Right ventricle myocardium inferior (tissue), 1 donor: Measurements from ENCODE around the gene SLC25A17. TPM values are rescaled to one million over a fixed set of nuclear protein-coding genes. Genes with fewer than 3 reads are reported as not detected.
A peak's percentile ranks its signal among the peaks of the same experiment; 100 is the strongest.
"Not testable (repeated sequence)": the region's sequence is repeated elsewhere in the genome, so short reads cannot be mapped to it uniquely, and the experiment has no call there.

Source experiments
- ATAC-seq: fragments of 200-7000 bp; cut with Tn5 transposase; one replicate; pipeline ENCODE4 v1.9.1; 2020; ENCODE audit warnings: mild to moderate bottlenecking, moderate library complexity
- DNase-seq: peaks from one replicate; pipeline ENCODE4 v3.0.0; 2021; ENCODE audit errors: missing footprints
- intact Hi-C: fragments of 100-400 bp; cut with DNase I; formaldehyde crosslinking; loops from one replicate; pipeline ENCODE4 v1.11.0; 2022
- microRNA-seq: library from miRNA; unstranded; fragments of <30 nt; microRNA quantifications from one replicate; pipeline ENCODE4 v1.2.0, GENCODE V29; 2020
- total RNA-seq: library from RNA; stranded (reverse); fragmentation: NEBNext Ultra II Directional; extraction: Animal tissue kit (Norgen Biotek cat#: 25700); gene quantifications from one replicate; pipeline ENCODE4 v1.2.1, GENCODE V29; 2021
- donor health status: DM: no; HTN: yes; CAD: no; lungs with severe emphysema.

Gene SLC25A17
- total RNA-seq, 1 donor from 2014 or later: 3.1 TPM

DNA sequence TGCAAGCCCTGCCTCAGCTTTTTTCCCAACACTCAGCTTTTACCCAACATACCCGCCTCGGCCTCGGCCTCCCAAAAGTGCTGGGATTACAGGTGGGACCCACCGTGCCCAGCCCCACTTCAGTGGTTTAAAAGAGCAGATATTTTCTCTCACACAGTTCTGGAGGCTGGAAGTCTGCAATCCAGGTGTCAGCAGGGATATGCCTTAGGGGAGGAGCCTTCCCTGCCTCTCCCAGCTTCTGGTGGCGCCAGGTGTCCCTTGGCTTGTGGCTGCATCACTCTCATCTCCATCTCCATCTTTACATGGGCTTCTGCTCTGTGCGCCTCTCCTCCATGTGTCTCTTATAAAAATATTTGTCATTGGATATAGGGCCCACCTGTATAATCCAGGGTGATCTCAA, 89.9 kb downstream of the SLC25A17 start:
- intact Hi-C loops: no loop called here
- ATAC-seq (no peak), DNase-seq (no peak)

GRCh38 chr22:40728731-40729189, 90.4 kb downstream of the SLC25A17 start:
- no peak for ATAC-seq
- DNase-seq: no peak
- intact Hi-C loops: no loop called here

DNA sequence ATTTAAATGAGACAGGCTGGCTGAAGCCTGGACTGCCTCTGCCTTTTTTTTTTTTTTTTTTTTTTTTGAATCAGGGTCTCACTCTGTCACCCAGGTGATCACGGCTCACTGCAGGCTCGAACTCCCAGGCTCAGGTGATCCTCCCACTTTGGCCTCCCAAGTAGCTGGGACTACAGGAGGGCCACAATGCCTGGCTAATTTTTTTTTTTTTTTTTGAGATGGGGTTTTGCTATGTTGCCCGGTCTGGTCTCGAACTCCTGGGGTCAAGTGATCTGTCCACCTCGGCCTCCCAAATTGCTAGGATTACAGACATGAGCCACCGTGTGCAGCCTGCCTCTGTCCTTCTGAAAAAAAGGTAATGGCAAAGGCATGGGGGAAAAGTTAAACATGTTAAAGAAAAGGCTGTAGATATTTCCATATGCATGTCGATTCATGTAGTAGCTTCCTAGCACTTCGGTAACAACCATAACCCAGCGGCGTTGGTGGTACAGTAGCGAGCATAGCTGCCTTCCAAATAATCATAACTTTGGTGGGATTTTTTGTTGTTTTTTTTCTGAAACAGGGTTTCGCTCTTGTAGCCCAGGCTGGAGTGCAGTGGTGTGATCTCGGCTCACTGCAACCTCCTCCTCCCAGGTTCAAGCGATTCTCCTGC, 91.1 kb downstream of the SLC25A17 start:
- intact Hi-C loops: no loop called here
- no peak for ATAC-seq
- no peak for DNase-seq

DNA sequence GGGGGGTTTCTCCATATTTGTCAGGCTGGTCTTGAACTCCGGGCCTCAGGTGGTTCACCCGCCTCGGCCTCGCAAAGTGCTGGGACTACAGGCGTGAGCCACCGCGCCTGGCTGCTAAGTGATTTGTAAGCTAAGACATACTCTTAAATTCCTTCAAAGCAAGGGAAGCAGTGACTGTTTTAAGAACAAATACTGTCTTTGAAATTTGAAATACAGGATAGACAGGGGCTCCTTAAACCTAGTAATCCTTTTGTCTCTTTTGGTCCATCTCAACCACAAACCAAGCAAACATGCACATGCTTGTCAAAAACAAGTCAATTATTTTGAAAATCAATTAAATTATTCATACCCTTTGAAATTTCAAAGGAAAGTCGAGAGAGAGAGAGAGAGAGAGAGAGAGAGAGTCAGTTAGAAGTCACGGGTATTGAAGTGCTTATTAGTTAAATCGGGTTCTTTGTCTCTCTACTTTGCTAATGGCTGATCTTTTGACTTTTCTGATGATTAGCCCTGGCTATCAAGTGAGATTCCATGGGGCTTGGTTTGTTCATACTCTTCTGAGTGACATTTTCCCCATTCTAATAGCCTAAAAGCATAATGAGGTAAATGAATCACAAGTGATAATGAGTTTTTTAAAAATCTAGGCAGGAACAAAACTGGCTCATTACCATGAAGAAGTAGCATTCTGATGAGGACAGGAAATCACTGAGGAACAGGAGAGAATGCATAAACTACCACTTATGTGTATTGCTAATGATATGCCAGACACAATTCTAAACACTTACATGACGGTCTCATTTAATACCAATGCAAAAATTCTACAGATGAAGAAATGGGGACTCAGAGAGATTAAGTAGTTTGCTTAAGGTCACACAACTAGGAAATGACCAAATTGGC, 91.8 kb downstream of the SLC25A17 start:
- DNase-seq: no peak
- intact Hi-C loops: no loop called here
- no peak for ATAC-seq

- DNase-seq (no peak), ATAC-seq (peak; percentile 42)
Measured at GRCh38 chr22:40726514-40726913, 92.6 kb downstream of the SLC25A17 start.

GRCh38 chr22:40723396-40723933, 95.7 kb downstream of the SLC25A17 start:
- no peak for ATAC-seq
- no peak for DNase-seq
- intact Hi-C loops: no loop called here

More at GRCh38 chr22:40726514-40726913, 92.6 kb downstream of the SLC25A17 start:
- intact Hi-C loops: no loop called here

DNA sequence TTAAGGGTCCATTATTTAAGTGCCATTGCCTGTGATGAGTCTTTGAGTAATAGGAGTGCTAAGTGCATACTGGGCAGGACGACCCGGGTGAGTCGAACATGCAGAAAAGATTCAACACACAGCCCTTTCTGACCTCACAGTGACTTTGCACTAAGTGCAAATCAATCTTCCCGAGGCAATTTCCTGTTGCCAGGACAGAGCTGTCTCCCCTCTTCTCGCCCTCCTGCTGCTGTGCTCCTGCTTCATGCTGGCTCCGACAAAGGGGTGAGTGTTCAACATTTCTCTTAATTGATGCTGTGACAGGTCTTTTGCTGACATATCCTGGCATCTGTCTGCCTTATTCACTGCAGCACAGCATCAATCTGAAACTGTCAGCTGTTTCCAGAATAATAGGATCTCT, 97.9 kb downstream of the SLC25A17 start:
- intact Hi-C loops: no loop called here
- ATAC-seq (no peak), DNase-seq (no peak)

DNA sequence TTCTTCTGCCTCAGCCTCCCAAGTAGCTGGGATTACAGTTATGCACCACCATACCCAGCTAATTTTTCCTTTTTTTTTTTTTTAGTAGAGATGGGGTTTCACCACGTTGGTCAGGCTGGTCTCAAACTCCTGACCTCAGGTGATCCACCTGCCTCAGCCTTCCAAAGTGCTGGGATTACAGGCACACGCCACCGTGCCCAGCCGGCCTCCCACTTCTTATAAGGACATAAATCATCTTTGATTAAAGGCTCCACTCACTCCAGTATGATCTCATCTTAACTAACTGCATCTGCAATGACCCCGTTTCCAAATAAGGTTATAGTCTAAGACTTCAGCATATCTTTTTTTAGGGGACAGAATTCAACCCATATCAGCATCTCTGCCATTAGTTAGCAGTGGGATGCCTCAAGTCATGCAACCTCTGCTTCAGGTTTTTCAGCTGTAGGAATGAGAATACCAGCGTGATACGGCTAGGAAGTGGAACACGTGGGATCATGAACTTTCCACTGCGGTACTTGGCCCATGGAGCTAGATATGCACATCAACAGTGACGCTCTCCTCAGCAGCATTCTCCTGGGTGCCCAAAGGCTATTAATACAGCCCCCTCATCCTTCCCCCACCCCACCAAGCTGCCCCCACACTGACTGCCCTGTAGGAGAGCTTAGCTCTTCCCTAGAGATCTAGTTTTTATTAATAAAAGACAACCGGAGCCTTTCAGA, 98.4 kb downstream of the SLC25A17 start:
- DNase-seq: no peak
- intact Hi-C loops: no loop called here
- ATAC-seq: no peak

DNA sequence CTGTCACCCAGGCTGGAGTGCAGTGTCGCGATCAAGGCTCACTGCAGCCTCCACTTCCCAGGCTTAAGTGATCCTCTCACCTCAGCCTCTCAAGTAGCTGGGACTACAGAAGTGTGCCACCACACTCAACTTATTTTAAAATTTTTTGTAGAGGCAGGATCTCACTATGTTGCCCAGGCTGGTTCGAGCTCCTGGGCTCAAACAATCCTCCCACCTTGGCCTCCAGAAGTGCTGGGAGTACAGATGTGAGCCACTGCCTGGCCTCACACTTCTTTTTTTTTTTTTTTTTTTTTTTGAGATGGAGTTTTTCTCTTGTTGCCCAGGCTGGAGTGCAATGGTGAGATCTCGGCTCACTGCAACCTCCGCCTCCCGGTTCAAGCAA, 99.0 kb downstream of the SLC25A17 start:
- DNase-seq, ATAC-seq, intact Hi-C loops: not testable (repeated sequence)

Small RNAs within 50 kb of the gene (microRNA-seq; reads per million reads assigned to microRNA genes)
- not detected for gene MIR4766

Other genes starting within 250 kb of the SLC25A17 start
- gene MRTFA, start 182.6 kb downstream of the SLC25A17 start, total RNA-seq: 26.7 TPM
- gene MCHR1, start 139.9 kb downstream of the SLC25A17 start, total RNA-seq: 1.2 TPM
- gene ST13, start 37.3 kb upstream of the SLC25A17 start, total RNA-seq: 197 TPM
- gene XPNPEP3, start 37.8 kb upstream of the SLC25A17 start, total RNA-seq: 23.7 TPM
- not detected for gene DNAJB7, start 42.8 kb upstream of the SLC25A17 start, total RNA-seq
- gene RBX1, start 132.0 kb upstream of the SLC25A17 start, total RNA-seq: 74.1 TPM